D721Med (cell line): ENCODE results near the gene PSMD9.

Experiments
- DNase-seq: peaks from one replicate; pipeline ENCODE4 v3.0.0; 2011; ENCODE audit warnings: low spot score; ENCODE audit not compliant: insufficient read length
- FAIRE-seq: peaks from 2 replicates; lab custom pipeline; 2011; peaks lifted over from hg19 to GRCh38; lab: Jason Lieb, UNC
- CTCF ChIP-seq: IDR thresholded peaks from 2 replicates; pipeline ENCODE4 v1.5.1; 2012; ENCODE audit warnings: mild to moderate bottlenecking, control low read depth; ENCODE audit not compliant: insufficient read depth; ENCODE audit errors: missing control alignments

Gene PSMD9, protein sequence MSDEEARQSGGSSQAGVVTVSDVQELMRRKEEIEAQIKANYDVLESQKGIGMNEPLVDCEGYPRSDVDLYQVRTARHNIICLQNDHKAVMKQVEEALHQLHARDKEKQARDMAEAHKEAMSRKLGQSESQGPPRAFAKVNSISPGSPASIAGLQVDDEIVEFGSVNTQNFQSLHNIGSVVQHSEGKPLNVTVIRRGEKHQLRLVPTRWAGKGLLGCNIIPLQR

DNA sequence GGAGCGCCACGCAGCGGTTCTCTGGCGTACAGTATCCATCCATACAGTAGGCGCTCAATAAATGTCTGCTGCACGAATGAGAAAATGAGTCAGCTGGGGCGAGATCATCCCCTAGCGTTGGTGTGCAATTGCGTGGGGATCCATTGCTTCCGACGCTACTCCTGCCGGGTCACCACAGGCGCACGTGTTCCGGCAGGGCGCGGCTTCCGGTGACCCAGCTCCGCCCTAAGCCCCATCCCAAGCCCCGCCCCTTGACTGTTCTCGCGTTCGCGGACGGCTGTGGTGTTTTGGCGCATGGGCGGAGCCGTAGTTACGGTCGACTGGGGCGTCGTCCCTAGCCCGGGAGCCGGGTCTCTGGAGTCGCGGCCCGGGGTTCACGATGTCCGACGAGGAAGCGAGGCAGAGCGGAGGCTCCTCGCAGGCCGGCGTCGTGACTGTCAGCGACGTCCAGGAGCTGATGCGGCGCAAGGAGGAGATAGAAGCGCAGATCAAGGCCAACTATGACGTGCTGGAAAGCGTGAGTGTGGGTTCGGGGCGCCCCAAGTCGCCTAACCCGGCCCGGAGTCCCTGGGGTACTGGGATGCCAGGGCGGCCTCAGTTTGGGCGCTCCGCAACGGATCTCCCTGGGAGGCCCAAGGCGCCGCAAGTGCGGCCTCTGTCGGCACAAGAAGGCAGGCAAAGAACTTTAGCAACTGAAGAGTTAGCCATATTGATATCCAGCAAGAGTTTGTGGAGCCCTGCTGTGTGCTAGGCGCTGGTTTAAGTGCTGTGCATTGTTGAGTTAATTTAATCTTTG, at the start of gene PSMD9:
TSS of gene PSMD9 (plus strand) at position 313 of the 796 bp plus-strand sequence. CDS start at position 380, 67 bp downstream.
- peak; percentile 76 for TF ChIP-seq CTCF
- FAIRE-seq (no peak), DNase-seq (peak; percentile 86)

DNA sequence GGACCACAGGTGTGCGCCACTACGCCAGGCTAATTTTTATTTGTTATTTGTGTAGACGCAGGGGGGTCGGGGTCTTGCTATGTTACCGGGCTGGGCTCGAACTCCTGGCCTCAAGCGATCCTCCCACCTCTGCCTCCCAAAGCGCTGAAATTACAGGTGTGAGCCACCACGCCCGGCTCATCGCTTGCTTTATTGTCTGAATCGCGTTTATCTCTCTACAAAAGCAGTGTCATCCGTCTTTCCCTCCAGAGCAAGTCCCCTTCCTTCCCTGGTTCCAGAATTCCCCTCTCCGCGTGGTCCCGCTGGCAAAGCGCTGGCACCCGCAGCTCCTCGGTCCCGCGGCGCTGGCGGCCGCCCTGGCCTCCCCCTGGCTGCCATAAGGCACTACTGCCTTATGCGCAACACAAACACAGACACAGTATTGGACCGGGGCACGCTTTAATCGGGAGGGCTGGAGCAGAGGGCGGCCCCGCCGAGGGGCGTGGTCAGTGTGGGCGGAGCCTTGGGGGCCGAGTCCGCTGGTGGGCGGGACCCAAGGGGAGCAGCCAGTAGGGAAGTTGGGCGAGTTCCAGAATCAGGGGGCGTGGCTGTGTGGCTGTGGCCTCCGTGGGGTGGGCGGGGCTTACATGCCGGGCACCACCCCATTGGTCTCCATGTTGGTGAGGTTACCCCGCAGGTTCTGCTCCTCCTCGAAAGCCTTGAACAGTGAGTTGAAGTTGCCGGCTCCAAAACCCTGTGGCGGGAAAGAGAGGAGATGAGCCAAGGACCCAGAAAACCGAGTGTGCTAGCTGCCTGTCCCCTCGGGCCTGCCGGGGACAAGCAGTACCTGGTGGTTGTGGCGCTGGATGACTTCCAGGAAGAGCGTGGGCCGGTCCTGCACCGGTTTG, 49.2 kb upstream of the PSMD9 start:
- DNase-seq = peak; percentile 86
- TF ChIP-seq CTCF = no peak
- no peak for FAIRE-seq

GRCh38 chr12:121839993-121840761, 48.4 kb upstream of the PSMD9 start:
- no peak for TF ChIP-seq CTCF
- FAIRE-seq (no peak), DNase-seq (no peak)

GRCh38 chr12:121843236-121843982, 45.2 kb upstream of the PSMD9 start:
- FAIRE-seq = no peak
- DNase-seq = no peak
- TF ChIP-seq CTCF = no peak

DNA sequence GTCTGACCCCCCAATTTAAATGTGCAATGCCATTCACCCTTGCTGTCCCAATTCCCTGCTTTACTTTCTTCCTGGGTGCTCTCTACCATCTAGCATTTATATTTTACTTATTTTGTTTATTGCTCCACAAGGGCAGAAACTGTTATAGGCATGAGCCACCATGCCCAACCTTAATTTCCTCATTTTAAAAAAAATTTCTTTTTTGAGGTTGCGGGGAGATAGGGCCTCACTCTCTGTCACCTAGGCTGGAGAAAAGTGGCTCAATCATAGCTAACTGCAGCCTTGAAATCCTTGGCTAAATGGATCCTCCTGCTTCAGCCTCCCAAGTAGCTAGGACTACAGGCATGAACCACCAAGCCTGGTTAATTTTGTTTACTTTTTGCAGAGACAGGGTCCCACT, 42.9 kb upstream of the PSMD9 start:
- DNase-seq (no peak), FAIRE-seq (no peak)
- TF ChIP-seq CTCF = no peak

- DNase-seq (no peak), FAIRE-seq (no peak)
- TF ChIP-seq CTCF = no peak
These were observed 39.4 kb upstream of the PSMD9 start for GRCh38 chr12:121849211-121849610.
